Chondrocyte (in vitro differentiated cells): ENCODE measurements around the gene TFIP11. TPM values are rescaled to one million over a fixed set of nuclear protein-coding genes. Genes with fewer than 3 reads are reported as not detected.

Source experiments
- DNase-seq: peaks from one replicate; pipeline ENCODE4 v3.0.0; 2021; ENCODE audit warnings: mixed read lengths, low spot score
- H3K27ac Mint-ChIP-seq: one replicate; pipeline ENCODE4 v1.8.0; 2021; ENCODE audit warnings: mild to moderate bottlenecking, moderate library complexity, mixed read lengths; ENCODE audit not compliant: unreplicated experiment
- H3K27me3 Mint-ChIP-seq: 2 replicates; pipeline ENCODE4 v1.8.0; 2021; ENCODE audit warnings: low read depth, mixed read lengths
- H3K36me3 Mint-ChIP-seq: 2 replicates; pipeline ENCODE4 v1.8.0; 2021; ENCODE audit warnings: low read depth, mixed read lengths
- H3K4me1 Mint-ChIP-seq: 2 replicates; pipeline ENCODE4 v1.8.0; 2021; ENCODE audit warnings: low read depth, mild to moderate bottlenecking, mixed read lengths
- H3K4me3 Mint-ChIP-seq: one replicate; pipeline ENCODE4 v1.8.0; 2021; ENCODE audit warnings: mild to moderate bottlenecking, moderate library complexity, mixed read lengths; ENCODE audit not compliant: unreplicated experiment
- H3K9me3 Mint-ChIP-seq: 2 replicates; pipeline ENCODE4 v1.8.0; 2021; ENCODE audit warnings: low read depth, mixed read lengths
- CTCF ChIP-seq: fragments of 200-600 bp; sonication (generic); IDR thresholded peaks from 2 replicates; pipeline ENCODE4 v1.5.0; 2021; ENCODE audit warnings: antibody characterized with exemption, mild to moderate bottlenecking, moderate library complexity
- total RNA-seq: library from RNA; stranded (reverse); gene quantifications from 3 replicates; pipeline ENCODE4 v1.2.1, GENCODE V29; 2021

Gene TFIP11
- total RNA-seq, 1 donor from 2014 or later, result 30.6 TPM

DNA sequence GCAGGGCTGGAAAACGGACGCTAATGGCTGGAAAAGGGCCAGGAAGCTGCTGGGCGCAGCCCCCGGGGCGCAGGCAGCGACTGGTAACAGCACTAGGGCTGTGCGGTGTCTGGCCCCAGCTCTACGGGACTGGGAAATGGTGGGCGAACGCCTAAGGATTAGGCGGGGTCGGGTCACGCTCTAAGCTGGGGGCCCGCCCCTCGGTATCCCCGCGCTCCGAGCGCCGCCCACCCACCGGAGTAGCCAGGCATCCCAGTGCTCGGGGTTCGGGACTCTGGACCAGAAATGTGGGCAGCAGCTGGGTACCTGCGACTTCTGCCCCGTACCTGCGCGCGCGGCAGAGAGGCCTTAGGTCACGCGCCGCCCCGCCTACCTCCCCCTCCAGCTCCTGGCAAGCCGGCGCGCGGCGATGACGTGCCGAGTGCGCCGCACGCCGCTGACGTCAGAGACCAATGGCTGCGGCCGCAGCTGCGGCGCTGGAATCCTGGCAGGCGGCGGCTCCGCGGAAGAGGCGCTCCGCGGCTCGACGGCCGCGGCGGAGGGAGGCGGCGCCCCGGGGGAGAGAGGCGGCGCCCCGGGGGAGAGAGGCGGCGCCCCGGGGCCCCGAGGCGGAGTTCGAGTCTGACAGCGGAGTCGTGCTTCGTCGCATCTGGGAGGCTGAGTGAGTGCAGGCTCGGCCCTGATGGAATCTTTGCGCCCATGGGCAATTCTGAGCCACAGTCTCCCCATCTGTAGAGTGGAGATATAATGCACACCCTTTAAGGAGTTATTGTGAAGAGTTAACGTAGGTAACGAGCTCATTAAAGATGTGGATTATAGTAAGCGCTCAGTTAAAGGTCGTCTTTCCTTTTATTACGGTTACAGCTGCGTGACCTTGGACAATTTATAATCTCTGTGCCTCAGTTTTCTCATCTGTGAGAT lies 28.6 kb downstream of the TFIP11 start, which contains the start of the genes HPS4 and SRRD:
Gene HPS4 (minus strand): TSS at position 345 of the 921 bp plus-strand sequence. CDS start 2,021 bp downstream, outside the sequence.
Gene SRRD (plus strand): TSS at position 439 of the 921 bp plus-strand sequence. CDS start 14 bp downstream, at position 453.
- Mint-ChIP-seq H3K4me1 (peaks cover 68% of the 10 kb centered on the region), H3K9me3 (no peaks in the 10 kb centered on the region), H3K36me3 (peaks cover 3% of the 10 kb centered on the region), H3K4me3 (peak within 1 kb of the TSS; percentile 92), H3K27ac (peak within 1 kb of the TSS; percentile 98), H3K27me3 (no peaks in the 10 kb centered on the region)
- DNase-seq, result peak; percentile 97
- TF ChIP-seq CTCF, result no peak

GRCh38 chr22:26483043-26483438 lies 29.2 kb downstream of the TFIP11 start:
- no peaks in the 10 kb centered on the region for H3K9me3 Mint-ChIP-seq
- H3K36me3 Mint-ChIP-seq, result peaks cover 4% of the 10 kb centered on the region
- peak overlapping the region; percentile 98 for H3K27ac Mint-ChIP-seq
- H3K4me1 Mint-ChIP-seq, result peaks cover 64% of the 10 kb centered on the region
- no peaks in the 10 kb centered on the region for H3K27me3 Mint-ChIP-seq
- peak overlapping the region; percentile 92 for H3K4me3 Mint-ChIP-seq
- DNase-seq, result no peak
- no peak for TF ChIP-seq CTCF

GRCh38 chr22:26482161-26482560 lies 30.1 kb downstream of the TFIP11 start:
- no peak overlapping the region for H3K4me3 Mint-ChIP-seq
- H3K27me3 Mint-ChIP-seq, result no peaks in the 10 kb centered on the region
- no peak overlapping the region for H3K27ac Mint-ChIP-seq
- no peak for TF ChIP-seq CTCF
- peaks cover 69% of the 10 kb centered on the region for H3K4me1 Mint-ChIP-seq
- H3K9me3 Mint-ChIP-seq, result no peaks in the 10 kb centered on the region
- H3K36me3 Mint-ChIP-seq, result peaks cover 9% of the 10 kb centered on the region
- DNase-seq, result no peak

- Mint-ChIP-seq H3K4me1 (peaks cover 74% of the 10 kb centered on the region), H3K27me3 (no peaks in the 10 kb centered on the region), H3K27ac (no peak overlapping the region), H3K36me3 (peaks cover 9% of the 10 kb centered on the region), H3K9me3 (no peaks in the 10 kb centered on the region), H3K4me3 (no peak overlapping the region)
- no peak for TF ChIP-seq CTCF
- DNase-seq, result no peak
Measured at GRCh38 chr22:26481694-26482093, 30.6 kb downstream of the TFIP11 start.

- H3K9me3 Mint-ChIP-seq, result no peaks in the 10 kb centered on the region
- H3K36me3 Mint-ChIP-seq, result peaks cover 9% of the 10 kb centered on the region
- no peaks in the 10 kb centered on the region for H3K27me3 Mint-ChIP-seq
- H3K4me3 Mint-ChIP-seq, result no peak overlapping the region
- TF ChIP-seq CTCF, result no peak
- peaks cover 79% of the 10 kb centered on the region for H3K4me1 Mint-ChIP-seq
- no peak overlapping the region for H3K27ac Mint-ChIP-seq
- DNase-seq, result no peak
Measured at GRCh38 chr22:26481112-26481693, 31.1 kb downstream of the TFIP11 start.
